Erythroblast (primary cell): ENCODE data around the gene DPYSL5.

Experiments used
- GATA1 ChIP-seq: IDR thresholded peaks from 2 replicates; pipeline ENCODE4 v1.6.1; 2011; ENCODE audit warnings: low read depth, mild to moderate bottlenecking, control low read depth, low read length, moderate library complexity
- POLR2A ChIP-seq: IDR thresholded peaks from 2 replicates; pipeline ENCODE4 v1.6.1; 2011; ENCODE audit warnings: mild to moderate bottlenecking, low read length

- no peak for TF ChIP-seq POLR2A
- no peak for TF ChIP-seq GATA1
Observed at GRCh38 chr2:26883956-26884355, 36.0 kb downstream of the DPYSL5 start.
